ENCODE data around the gene THAP12.

The THAP12 gene

DNA sequence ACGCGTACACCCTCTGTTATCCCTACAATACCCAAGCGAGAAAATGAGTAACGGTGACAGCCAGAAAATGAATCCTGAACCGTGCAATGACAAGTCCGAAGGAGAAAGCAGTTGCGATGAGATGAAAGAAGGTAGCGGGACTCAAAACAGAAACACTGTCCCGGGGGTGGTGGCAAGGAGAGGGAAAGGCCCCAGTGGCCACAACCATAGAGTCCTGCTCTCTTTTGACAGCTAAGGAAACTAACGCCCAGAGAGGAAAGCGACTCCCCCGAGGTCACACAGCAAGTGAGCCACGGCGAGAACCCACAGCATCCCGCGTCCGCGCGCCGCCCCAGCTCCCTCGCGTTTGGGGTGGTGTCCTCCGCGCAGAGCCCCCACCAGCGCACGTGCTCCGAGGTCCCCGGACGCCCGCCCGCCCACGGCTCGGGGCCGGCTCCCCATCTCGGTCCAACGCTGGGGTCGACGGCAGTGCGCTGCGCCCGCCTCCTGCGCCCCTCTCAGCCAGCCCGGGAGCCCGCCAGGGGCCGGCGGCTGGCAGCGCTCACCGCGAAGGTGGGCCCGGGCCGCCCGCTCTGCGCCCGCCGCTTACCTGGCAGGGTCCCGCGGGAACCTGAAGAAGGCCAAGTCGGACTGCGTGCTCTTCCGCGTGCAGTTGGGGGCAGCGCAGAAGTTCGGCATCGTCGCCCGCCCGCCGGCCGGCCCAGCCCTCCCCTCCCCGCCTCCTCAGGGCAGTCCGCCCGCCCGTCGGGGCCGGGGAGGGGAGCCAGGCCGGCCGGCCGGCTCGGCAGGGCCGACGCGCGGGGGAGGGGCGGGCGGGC is 564 bp downstream of the THAP12 start:
- DNase-seq (ENCODE audit: low spot score): peak; percentile 53

DNA sequence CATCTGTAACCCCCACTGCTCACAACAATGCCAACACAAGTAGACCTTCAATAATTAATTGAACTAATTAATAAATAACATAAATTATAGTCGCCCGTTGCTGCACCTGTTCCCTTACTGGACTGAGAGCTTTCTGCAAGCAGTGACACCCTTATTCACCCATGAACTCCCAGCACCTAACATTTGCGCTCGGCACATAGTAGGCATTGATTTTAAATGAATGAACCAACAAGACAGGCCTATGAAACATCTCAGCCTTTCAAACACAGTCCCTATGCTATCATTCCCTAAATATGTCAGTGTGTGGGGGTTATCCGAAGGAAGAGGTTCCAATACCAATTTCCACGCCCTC is 1.1 kb downstream of the THAP12 start:
- DNase-seq (ENCODE audit: low spot score): no peak

DNA sequence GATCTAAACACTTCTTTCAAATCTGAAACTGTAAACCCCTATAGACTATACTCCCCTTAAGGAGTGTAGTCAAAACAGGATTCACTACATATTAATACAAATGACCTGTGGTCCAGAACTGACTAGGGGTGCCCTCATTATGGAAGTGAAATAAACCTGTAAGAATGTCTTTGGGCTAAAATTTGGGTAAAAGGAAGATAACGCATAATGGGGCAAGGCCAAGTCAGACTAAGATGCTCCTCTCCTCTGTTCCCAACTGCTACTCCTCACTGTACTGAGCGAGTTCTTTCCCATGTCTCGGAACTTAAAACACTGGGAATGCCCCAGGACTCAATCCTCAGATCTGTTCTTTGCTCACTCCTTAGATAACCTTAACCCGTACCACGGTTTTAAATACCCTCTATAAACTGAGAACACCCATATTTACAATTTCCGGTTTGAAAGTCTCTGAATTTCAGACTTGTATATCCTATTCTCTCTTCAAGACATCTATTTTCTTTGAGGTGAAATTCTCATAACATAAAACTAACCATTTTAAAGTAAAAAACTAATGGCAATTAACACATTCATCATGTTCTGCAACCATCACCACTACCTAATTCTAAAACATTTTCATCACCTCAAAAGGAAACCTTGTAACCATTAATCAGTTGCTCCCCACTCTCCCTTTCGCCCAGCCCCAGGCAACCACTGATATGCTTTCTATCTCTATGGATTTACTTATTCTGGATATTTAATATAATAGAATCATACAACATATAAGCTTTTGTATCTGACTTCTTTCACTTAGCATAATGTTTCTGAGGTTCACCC is 4.0 kb downstream of the THAP12 start:
- no peak for DNase-seq (ENCODE audit: low spot score)

DNA sequence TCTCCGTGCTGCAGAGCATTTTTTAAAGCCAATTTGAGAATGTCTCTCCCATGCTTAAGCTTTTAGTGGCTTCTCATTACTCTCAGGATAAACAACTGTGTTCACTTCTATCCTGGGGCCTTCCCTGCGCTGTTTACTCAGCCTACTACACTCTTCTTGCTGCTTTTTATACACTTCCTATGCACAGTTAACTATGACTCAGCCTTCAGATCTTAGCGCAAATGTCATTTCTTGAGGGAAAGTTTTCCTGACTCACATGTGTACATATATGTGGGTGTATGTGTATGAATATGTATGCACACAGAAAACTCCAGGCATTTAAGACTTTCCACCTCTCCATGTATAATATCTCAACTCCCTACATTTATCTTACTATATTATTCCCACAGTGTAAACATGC is 9.8 kb downstream of the THAP12 start:
- DNase-seq (ENCODE audit: low spot score): no peak

DNA sequence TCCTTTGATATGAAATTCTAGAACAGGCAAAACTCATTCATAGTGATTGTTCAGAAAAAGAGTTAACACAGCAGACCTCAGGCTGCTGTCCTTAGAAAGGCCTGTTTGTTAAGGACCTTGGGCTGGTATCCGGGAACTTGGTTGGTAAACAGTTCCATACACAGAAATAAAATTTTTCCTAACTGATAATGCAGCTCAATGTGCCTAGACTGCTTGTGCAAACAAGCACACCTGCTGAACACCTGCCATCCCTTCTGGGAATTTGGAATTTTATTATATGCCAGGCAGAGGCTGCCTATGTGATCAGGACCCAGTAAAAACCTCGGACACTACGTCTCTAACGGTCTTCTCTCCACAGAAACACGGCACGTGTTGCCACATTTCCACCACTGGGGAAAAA is 11.5 kb downstream of the THAP12 start:
- no peak for DNase-seq (ENCODE audit: low spot score)

DNA sequence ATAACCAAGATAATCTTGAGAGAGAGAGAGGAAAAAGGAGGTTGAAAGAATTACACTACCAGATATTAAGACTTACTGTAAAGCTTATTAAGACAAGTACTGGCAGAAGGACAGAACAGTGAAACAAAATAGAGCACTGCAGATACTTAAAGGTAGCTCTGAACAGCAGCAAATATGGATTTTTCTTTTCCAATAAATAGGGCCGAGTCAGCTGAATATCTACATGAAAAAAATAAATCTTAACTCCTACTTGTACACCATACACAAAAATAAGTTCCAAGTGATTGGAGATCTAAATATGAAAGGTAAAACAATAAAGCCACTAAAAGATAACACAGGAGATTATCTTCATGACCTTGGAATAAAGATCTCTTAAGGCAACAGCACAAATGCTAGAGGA is 12.4 kb downstream of the THAP12 start:
- DNase-seq (ENCODE audit: low spot score): no peak

DNA sequence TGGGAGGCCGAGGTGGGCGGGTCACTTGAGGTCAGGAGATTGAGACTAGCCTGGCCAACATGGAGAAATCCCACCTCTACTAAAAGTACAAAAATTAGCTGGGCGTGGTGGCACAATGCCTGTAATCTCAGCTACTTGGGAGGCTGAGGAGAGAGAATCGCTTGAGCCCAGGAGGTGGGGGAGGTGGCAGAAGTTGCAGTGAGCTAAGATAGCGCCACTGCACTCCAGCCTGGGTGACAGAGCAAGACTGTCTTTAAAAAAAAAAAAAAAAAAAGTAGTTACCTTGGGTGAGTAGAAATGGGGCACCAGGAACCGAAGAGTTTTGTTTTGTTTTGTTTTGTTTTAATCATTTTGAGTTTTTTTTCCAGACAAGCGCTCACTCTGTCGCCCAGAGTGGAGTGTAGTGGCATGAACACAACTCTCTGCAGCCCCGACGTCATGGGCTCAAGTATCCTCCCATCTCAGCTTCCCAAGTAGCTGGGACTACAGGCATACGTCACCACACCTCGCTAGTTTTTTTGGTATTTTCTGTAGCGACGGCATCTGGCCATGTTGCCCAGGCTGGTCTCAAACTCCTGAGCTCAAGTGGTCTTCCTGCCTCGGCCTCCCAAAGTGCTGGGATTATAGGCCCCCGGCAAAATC is 15.8 kb downstream of the THAP12 start:
- no peak for DNase-seq (ENCODE audit: low spot score)

DNA sequence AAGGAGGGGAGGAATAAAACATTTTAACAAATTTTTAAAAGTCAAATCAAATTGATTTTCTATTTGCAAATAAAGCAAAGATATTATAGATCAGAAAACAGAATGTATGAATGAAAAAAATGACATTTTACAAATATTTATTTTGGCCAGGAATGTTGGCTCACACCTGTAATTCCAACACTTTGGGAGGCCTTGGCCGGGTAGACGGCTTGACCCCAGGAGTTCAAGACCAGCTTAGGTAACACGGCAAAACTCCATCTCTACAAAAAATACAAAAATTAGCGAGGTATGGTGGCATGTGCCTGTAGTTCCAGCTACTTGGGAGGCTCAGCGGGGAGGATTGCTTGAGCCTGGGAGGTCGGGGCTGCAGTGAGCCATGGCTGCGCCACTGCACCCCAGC is 18.2 kb downstream of the THAP12 start:
- no peak for DNase-seq (ENCODE audit: low spot score)

DNA sequence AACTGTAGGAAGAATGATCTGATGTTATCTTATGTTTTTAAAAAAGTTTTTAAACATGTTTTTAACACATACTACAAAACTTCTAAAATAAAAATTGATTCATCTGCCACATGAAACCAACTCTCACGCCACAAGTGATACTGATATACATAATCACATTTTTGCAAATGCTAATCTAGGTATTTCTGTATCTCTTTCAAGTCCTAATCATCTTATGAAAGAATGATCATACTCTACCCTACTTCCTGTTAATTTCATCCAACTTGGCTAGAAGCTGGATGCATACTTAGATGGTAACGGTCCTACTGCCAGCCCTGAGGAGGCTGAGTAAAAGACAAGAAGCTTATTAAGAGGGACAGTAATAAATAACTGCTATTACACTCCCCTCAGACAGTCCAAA is 19.2 kb downstream of the THAP12 start:
- DNase-seq (ENCODE audit: low spot score): no peak

DNA sequence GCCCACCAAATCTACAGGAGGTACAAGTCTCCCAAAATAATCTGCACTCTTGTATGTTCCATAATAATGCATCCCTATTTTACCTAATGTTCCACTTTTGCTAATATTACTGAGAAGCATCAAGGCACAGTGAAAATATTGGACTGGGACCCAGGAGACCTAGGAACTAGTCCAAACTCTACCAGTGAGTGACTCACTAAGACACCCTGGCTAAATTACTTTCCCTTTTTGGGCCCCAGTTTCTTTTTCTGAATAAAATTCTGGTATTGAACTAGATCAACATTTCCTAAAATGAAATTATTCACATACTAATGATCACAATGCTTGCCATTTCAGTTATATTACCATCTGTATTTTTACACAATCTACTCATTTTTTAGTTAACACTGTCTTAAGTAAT is 19.6 kb downstream of the THAP12 start:
- DNase-seq (ENCODE audit: low spot score): no peak

DNA sequence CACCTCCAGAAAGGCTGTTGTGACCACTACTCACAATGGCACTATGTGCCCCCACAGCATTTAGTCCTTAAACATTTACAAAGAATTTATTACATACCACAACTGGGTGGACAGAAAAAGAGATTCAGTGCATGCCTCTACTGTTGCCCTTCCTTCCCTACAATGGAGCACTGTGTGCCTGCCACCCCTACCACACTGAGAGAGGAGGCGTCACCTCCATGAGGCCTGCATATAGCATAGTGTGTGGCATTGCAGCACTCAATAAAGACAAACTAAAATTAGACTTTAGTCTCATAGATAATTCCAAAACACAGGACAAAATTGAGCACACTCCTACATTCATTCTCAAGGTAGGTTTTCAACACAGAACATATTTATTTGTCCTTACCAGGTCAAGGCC is 25.8 kb downstream of the THAP12 start:
- DNase-seq (ENCODE audit: low spot score): no peak

DNA sequence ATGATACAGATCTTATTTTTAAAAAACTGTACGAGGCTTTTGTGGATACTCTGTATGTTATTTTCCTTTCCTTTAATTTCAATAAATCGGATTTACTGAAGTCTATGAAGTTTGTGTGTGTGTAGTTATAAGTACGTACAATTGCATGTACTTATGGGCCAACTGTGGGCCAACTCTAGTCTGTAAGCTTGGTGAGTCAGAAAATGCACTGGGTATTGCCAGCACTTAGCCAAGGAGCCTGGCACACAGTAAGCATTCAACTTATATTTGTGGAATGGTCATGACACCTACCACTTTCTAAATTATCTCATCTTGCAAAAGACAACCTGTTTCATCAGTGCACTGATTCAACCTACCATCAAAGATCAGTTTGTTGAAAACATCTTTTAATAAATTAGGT is 32.6 kb downstream of the THAP12 start:
- no peak for DNase-seq (ENCODE audit: low spot score)

DNA sequence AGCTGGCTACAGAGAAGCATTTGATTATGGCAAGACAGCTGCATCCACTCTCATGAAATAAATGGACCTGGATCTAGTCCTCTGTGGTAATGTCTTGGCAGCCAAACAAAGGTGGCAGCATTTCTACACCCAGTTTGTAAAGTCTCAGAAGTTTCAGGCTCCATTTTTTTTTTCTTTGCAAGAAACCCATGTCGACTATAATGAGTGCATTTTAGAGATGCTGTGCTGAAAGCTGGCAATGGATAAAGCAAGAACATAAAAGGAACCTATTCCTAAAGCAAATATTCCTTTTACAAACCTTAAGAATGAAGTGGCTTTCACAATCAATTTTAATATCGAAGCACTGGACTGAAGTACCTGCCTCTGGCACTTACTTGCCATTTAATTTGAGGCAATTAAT is 33.5 kb downstream of the THAP12 start:
- DNase-seq (ENCODE audit: low spot score): no peak

DNA sequence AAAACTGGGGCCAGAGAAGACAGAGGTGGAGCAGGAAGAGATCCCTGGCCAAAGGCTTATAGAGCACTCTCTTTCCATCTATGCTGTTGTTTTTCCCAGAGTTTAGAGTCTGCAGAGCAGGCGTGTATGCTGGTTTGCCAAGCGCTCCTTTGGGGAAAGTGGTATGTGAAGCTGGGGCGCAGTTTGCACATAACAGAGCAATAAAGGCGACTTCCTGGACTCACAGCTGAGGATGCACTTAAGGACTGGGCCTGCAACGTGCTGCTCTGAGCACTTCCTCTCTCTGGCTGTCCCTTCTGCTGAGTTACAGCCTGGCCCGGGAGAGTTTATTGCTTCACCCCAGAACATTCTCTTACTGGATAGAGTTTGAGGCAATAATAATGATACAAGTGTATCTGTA is 41.7 kb downstream of the THAP12 start:
- no peak for DNase-seq (ENCODE audit: low spot score)

DNA sequence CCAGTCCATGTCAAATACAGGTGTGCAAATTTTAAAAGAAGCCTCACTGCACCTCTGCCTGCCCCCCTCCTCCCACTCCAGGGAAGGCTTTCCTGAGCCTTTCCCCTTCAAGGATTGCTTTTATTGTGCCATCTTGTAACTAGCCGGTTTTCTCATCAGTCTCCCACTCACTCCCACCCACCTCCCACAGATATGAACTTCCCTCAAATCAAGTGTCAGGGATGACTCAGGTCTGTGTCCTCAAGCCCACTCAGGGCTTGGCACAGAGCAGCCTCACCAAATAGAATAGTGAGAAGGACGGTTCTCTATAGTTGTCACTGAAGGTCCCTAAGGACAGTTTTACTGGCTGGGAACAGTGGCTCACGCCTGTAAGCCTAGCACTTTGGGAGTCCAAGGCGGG is 43.0 kb downstream of the THAP12 start:
- no peak for DNase-seq (ENCODE audit: low spot score)

DNA sequence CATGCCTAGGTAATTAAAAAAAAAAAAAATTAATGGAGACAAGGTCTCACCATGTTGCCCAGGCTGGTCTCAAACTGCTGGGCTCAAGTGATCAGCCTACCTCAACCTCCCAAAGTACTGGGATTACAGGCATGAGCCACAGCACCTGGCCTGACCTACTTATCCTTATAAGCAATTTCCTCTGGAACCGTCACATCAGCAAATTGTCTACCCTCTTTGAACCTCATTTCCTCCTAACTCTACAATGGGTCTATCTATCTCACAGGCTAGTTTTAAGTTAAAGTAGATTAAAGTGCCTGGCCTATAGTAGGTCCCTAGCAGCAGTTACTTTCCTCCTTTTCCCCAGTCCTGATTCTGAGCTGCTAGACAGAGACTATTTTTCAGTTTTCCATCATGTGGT is 43.5 kb downstream of the THAP12 start:
- no peak for DNase-seq (ENCODE audit: low spot score)

DNA sequence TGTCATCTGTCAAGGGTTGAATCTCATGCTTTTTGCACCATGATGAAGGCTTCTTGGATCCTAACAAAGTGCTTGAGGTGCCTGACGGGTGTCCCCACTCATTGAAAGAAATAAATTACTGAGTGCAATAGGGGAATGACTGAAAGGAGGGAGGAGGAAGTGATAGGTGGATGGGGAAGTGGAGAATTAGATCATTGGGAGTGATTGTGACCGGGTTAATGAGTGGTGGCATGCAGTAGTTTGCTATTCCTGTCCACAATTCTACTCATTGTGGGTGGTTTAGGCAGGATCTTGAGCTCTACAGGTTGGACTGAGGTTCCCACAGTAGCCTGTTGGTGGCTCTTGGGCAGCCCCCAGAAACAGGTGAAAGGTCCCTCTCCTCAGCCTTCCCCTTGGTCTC is 44.3 kb downstream of the THAP12 start:
- DNase-seq (ENCODE audit: low spot score): no peak

DNA sequence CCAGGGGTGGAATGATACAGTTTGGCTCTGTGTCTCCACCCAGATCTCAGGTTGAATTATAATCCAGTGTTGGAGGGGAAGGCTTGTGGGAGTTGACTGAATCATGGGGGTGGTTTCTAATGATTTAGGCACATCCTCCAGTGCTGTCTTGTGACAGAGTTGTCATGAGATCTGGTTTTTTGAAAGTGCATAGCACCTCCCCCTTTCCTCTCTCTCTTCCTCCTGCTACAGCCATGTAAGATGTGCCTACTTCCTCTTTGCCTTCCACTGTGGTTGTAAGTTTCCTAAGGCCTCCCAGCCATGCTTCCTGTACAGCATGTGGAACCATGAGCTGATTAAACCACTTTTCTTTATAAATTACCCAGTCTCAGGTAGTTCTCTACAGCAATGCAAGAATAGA is 45.1 kb downstream of the THAP12 start:
- no peak for DNase-seq (ENCODE audit: low spot score)

DNA sequence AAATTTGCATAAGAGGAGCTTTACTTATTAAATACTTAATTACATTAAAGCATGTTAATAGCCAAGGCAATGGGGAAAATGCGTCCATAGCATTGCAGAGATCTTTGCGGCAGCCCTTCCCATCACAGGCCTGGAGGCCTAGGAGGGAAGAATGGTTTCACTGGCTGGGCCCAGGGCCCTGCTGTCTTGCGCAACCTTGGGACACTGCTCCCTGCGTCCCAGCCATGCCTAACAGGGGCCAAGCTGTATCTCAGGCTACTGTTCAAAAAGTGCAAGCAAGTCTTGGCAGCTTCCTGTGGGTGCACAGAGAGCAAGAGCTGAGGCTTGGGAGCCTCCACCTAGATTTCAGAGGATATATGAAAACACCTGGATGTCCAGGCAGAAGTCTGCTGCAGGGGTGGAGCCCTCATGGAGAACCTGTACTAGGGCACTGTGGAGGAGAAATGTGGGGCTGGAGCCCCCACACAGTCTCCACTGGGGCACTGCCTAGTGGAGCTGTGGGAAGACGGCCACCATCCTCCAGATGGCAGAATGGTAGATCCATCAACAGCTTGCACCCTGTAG is 46.0 kb downstream of the THAP12 start:
- DNase-seq (ENCODE audit: low spot score): no peak

DNA sequence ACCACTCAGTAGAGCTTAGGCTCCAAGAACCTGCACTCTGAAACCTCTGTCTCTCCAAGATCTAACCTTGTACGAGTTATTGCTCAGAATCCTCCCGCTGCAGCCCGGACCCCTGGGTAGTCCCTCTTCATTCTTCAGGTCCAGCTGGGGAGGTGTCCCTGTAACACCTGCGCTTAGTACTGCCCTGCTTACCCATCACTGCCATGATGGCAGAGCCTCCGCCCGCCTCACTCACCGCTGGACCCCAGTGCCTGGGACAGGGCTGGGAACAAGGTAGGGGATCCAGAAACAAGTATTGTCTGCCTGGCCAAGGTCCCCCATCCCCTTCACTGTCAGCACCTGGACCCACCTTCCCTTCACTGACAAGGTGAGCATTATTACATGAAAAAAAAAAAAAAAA is 50.3 kb downstream of the THAP12 start:
- no peak for DNase-seq (ENCODE audit: low spot score)

DNA sequence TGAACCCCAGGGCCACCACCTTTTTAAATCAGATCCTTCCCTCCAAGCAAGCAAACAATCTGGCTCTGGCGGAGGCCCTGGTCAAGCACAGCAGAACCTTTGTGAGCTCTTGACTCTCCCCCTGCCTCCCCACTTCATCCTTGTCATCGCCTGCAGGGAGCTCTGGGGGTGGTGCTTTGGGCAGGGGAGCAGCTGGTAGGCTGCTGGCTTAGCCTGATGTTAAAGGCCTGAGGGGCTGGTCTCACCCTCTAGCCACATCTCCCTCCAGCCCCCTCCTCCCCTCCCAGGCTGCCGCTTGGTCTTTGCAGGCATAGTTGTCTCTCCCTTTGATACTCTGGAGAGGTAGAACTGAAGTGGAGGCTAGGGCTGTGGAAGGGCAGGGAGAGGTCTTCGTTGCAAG is 50.9 kb downstream of the THAP12 start:
- DNase-seq (ENCODE audit: low spot score): peak; percentile 47

DNA sequence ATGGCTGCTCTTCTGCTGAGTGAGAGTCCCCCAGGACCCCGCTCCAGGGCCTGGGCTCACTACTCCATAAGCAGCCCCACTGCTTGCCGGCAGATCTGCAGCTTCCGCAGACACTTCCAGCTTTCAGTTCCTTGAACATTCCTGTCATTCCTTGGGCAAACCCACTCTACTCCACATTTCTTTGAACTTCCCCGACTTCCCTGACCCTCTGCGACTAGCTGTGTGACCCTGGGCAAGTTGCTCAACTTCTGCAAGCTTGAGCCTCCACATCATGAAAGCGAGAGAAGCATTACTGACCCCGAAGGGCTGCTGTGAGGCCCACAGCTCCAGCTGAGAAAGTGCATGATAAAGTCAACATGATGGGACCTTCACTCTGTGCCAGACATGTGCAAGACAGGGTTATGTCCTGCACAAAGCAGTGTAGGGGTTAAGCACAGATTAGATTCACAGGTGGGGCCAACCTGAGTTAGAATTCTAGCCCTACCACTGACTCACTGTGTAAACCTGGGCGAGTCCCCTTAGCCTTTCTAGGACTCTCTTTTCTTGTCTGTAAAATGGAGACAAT is 51.8 kb downstream of the THAP12 start:
- peak; percentile 43 for DNase-seq (ENCODE audit: low spot score)

Measured in iPS-NIHi11 (cell line).